Activated T-helper 1 cell treated with Interleukin-2 at 50 U/mL for 16 hours (primary cell): ENCODE data around the gene TPPP2.
A peak's percentile ranks its signal among the peaks of the same experiment; 100 is the strongest.
"Not testable (repeated sequence)": the region's sequence is repeated elsewhere in the genome, so short reads cannot be mapped to it uniquely, and the experiment has no call there.

Experiments
- DNase-seq: peaks from one replicate; pipeline ENCODE4 v3.0.0-alpha.2; 2020; ENCODE audit warnings: low read depth

TPPP2 gene

DNA sequence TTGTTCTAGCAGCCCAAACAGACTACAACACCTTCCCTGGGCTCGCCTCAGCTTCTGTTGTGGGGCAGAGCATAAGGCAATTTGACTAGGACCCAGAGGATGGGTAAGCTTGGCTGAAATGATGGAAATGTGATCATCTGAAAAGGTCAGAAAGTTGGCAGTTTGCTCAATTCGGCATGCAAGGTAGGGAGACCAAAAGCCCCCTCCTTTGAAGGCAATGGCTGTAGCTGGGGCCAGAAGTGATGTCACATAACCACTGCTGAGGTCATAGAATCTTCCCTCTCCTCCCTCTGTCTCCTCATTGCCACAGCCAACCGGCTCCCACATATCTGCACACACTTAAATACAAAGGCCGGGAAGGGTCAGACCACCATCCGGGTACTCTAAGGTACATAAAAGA, at the start of gene TPPP2:
TSS of gene TPPP2 (plus strand) at position 301 of the 400 bp plus-strand sequence. CDS start 365 bp downstream, outside the sequence.
- DNase-seq = no peak

DNA sequence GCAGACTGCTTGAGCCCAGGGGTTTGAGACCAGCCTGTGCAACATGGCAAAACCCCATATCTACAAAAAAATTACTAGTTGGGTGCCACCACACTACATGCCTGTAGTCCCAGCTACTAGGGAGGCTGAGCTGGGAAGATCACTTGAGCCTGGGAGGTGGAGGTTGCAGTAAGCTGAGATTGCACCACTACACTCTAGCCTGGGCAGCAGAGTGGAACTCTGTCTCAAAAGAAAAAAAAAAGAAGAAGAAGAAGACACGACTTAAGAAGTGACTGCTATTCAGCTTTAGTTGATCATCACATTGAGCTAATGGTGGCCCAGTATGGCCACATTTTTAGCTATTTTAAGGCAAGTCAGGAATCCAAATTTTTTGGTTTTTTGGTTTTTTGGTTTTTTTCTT, 49.1 kb upstream of the TPPP2 start:
- DNase-seq = no peak

GRCh38 chr14:20982646-20983369, 47.2 kb upstream of the TPPP2 start:
- no peak for DNase-seq

DNA sequence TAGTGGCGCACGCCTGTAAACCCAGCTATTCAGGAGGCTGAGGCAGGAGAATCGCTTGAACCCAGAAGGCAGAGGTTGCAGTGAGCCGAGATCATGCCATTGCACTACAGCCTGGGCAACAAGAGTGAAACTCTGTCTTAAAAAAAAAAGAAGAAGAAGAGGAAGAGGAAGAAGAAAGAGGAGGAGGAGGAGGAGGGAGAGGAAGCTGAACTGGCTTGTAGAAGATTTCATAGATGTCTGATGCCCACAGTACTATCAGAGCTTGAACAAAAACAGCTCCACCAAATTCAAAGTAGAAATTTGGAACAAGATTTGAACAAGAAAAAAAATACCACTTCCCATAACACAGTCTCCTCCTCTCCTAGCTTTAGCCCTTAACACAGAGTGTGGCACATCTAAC, 44.4 kb upstream of the TPPP2 start:
- not testable (repeated sequence) for DNase-seq

DNA sequence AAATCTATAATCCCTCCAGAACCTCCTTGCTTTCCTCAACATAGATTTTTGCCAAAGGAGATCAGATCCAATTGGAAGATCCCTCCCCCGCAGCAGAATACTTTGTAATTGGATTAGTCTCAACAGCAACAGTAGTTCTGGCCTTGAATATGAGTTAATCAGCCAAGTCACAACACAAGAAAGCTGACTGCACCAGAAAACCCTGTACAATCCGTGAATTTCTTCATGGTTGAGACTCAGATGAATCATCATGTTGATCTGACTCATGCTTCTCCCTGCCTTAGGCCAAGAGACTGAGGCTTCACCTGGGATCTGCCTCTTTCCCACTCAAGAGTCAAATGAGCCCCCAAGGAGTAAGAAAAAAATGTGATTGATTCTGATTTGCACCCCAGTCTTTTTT, 43.2 kb upstream of the TPPP2 start:
- no peak for DNase-seq

GRCh38 chr14:20988717-20989470, 41.1 kb upstream of the TPPP2 start:
- no peak for DNase-seq

- no peak for DNase-seq
Measured at GRCh38 chr14:20989471-20989786, 40.6 kb upstream of the TPPP2 start.

- peak; percentile 77 for DNase-seq
Measured at GRCh38 chr14:20989787-20990600, 40.0 kb upstream of the TPPP2 start, which contains the start of gene METTL17. METTL17 (plus strand) TSS chr14:20989980; CDS start chr14:20990003, 23 bp downstream.

GRCh38 chr14:20996521-20996920, 33.5 kb upstream of the TPPP2 start:
- no peak for DNase-seq

GRCh38 chr14:20997115-20997514, 32.9 kb upstream of the TPPP2 start:
- DNase-seq = no peak

- DNase-seq = no peak
Measured at GRCh38 chr14:20997564-20997963, 32.5 kb upstream of the TPPP2 start.

DNA sequence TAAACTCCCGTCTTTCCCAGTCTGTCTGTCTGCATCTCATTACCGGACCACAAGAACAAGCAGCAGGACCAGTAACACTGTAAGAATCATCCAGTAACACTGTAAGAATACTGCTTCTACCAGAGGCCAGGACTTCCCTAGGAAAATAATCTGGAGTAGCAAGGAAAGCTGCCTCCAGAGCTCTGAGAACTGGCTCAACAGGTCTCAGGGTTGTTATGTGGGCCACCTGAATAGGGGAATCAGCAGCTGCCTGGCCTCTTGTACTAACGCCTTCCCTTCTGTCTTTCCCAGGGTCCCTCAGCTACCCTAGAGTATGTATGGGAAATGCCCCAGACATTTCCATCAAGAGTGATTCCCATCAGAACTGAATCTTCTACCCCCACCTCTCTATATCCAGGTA, 31.9 kb upstream of the TPPP2 start:
- DNase-seq = no peak

DNA sequence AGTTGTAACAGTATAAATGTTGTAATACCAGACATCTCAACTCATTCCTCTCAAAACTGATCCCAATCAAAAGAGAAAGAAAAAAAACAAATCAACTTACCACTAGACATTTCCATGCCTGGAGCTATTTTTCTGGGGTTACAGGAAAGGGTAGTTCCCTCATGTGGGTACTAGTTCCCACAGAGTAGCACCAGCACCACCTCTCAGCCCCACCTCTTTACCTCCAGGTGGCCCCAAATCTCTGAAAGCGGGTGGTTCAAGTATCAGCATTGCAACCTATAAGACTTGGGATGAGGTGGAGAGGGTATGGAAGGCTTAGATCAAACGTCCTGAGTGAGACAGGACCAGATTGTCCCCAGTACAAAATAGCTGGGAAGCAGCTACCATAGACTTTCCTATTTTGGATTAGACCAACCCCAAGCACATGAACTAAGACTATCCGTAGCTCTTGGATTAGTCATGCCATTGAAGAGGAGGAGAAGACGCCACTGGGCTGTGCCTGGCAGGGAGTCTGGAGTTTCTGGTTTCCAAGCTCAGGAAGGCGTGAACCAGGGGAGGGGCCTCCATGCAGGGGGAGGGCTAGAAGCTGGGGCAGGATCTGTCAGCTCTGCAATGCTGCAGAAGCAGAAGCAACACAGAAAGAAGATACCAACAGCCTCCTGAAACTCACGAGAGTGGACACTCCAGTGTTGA, 31.2 kb upstream of the TPPP2 start, which contains the start of gene SLC39A2:
TSS of gene SLC39A2 (plus strand) at position 620 of the 693 bp plus-strand sequence. CDS start 154 bp downstream, outside the sequence.
- no peak for DNase-seq

GRCh38 chr14:20999591-20999990, 30.4 kb upstream of the TPPP2 start:
- DNase-seq = no peak

- DNase-seq = no peak
Measured at GRCh38 chr14:21001218-21001617, 28.8 kb upstream of the TPPP2 start.

DNA sequence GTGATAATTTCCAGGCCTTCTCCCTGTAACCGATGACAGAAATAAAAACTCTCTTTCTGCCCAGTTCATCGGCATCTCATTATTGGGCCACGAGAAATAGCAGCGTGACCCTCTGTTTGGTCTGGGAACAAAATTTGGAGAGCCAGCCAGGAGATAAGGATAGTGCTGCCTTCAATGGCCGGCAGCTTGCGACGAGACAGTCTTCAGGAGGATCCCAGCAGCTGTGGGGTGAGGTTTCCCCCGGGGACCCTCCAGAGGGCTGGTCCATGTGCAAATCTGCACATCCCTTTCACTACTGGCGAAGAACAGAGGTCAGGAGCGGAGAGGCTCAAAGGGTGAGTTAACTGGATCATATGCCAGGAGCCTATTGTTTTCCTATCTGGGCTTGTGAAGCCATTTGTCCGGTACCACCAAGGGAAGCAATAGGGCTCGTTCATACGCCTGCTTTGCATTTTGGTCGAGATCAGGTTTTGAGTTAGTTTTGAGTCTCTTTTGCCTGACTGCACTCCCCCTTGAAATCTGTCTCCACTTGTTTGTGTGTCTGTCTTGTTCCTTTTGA, 26.1 kb upstream of the TPPP2 start:
- DNase-seq = no peak

- DNase-seq = not testable (repeated sequence)
Measured at GRCh38 chr14:21009721-21010120, 20.3 kb upstream of the TPPP2 start.

DNA sequence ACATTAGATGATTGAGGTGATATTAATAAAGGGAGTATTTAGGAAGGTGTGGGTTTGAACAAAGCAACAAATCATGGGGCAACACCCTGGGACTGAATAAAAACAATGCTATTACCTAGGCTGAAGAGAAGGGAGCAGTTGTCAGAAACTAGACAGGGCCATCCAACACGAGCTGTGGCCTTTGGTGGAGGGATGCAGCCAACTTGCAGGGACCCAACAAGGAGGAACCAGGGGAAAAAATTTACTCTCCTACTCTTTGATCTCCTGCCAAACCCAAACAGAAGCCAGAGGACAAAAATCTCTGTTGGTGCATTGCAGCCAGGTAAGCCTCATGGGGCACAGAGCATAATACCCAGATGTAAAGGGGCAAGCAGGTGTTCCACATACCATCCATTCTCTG, 18.9 kb upstream of the TPPP2 start:
- DNase-seq = no peak

- DNase-seq = peak; percentile 64
Measured at GRCh38 chr14:21014761-21015190, 15.2 kb upstream of the TPPP2 start.

- DNase-seq = no peak
Measured at GRCh38 chr14:21015312-21015711, 14.7 kb upstream of the TPPP2 start.

GRCh38 chr14:21016413-21017190, 13.4 kb upstream of the TPPP2 start:
- DNase-seq = no peak
